DOHH2 (cell line): Measurements from ENCODE around the gene LRRC27.
A peak's percentile ranks its signal among the peaks of the same experiment; 100 is the strongest.

ENCODE experiments used
- H3F3A ChIP-seq: fragments of 200-600 bp; sonication (generic), shearing (Covaris generic); 2 replicates; pipeline ENCODE4 v1.6.0; 2016; ENCODE audit warnings: antibody characterized with exemption, mild to moderate bottlenecking; ENCODE audit not compliant: control insufficient read depth, insufficient read depth
- H3K27ac ChIP-seq: fragments of 200-600 bp; sonication (generic); 2 replicates; pipeline ENCODE4 v1.5.1; 2014; ENCODE audit warnings: low read depth, mild to moderate bottlenecking, low read length, moderate library complexity
- H3K27me3 ChIP-seq: fragments of 200-600 bp; sonication (generic); 2 replicates; pipeline ENCODE4 v1.6.1; 2014; ENCODE audit warnings: mild to moderate bottlenecking, low read length, mixed read lengths; ENCODE audit not compliant: control insufficient read depth
- H3K36me3 ChIP-seq: fragments of 200-600 bp; sonication (generic); 2 replicates; pipeline ENCODE4 v1.6.1; 2014; ENCODE audit warnings: mild to moderate bottlenecking, low read length, moderate library complexity, mixed read lengths; ENCODE audit not compliant: control insufficient read depth
- H3K4me1 ChIP-seq: fragments of 200-600 bp; sonication (generic); 2 replicates; pipeline ENCODE4 v1.6.1; 2014; ENCODE audit warnings: mild to moderate bottlenecking, low read length, mixed read lengths; ENCODE audit not compliant: control insufficient read depth
- H3K4me2 ChIP-seq: fragments of 200-600 bp; sonication (generic); 2 replicates; pipeline ENCODE4 v1.6.0; 2014; ENCODE audit warnings: mild to moderate bottlenecking, low read length, moderate library complexity
- H3K4me3 ChIP-seq: fragments of 200-600 bp; sonication (generic); 2 replicates; pipeline ENCODE4 v1.5.1; 2014; ENCODE audit warnings: mild to moderate bottlenecking, low read length, mixed read lengths
- H3K79me2 ChIP-seq: fragments of 200-600 bp; sonication (generic); 2 replicates; pipeline ENCODE4 v1.6.1; 2014; ENCODE audit warnings: mild to moderate bottlenecking, low read length, mixed read lengths; ENCODE audit not compliant: control insufficient read depth
- H3K9me2 ChIP-seq: fragments of 200-600 bp; sonication (generic); replicated peaks from 2 replicates; pipeline ENCODE4 v1.6.1; 2014; ENCODE audit warnings: mild to moderate bottlenecking, low read length, mixed read lengths; ENCODE audit not compliant: control insufficient read depth
- H3K9me3 ChIP-seq: fragments of 200-600 bp; sonication (generic); 2 replicates; pipeline ENCODE4 v1.6.1; 2014; ENCODE audit warnings: antibody characterized with exemption, low read length, mixed read lengths; ENCODE audit not compliant: control insufficient read depth, insufficient read depth
- H4K20me1 ChIP-seq: fragments of 200-600 bp; sonication (generic); 2 replicates; pipeline ENCODE4 v1.6.0; 2014; ENCODE audit warnings: low read depth, mild to moderate bottlenecking, antibody characterized with exemption, low read length, moderate library complexity; ENCODE audit not compliant: control insufficient read depth, insufficient read depth
- EZH2phosphoT487 ChIP-seq: fragments of 200-600 bp; sonication (generic); IDR thresholded peaks from 2 replicates; pipeline ENCODE4 v1.6.1; 2017; ENCODE audit warnings: borderline replicate concordance, mild to moderate bottlenecking, antibody characterized with exemption, low read length, moderate library complexity, mixed read lengths
- TF ChIP-seq, protein P1 (sequence below): fragments of 200-600 bp; sonication (generic); IDR thresholded peaks from one replicate; pipeline ENCODE4 v1.5.1; 2014; ENCODE audit warnings: antibody characterized with exemption, mild to moderate bottlenecking, low read depth, low read length; ENCODE audit not compliant: poor library complexity, severe bottlenecking

LRRC27 gene

GRCh38 chr10:132383751-132384196, 51.8 kb downstream of the LRRC27 start:
- H3K4me1 ChIP-seq: peaks cover 51% of the 10 kb centered on the region

DNA sequence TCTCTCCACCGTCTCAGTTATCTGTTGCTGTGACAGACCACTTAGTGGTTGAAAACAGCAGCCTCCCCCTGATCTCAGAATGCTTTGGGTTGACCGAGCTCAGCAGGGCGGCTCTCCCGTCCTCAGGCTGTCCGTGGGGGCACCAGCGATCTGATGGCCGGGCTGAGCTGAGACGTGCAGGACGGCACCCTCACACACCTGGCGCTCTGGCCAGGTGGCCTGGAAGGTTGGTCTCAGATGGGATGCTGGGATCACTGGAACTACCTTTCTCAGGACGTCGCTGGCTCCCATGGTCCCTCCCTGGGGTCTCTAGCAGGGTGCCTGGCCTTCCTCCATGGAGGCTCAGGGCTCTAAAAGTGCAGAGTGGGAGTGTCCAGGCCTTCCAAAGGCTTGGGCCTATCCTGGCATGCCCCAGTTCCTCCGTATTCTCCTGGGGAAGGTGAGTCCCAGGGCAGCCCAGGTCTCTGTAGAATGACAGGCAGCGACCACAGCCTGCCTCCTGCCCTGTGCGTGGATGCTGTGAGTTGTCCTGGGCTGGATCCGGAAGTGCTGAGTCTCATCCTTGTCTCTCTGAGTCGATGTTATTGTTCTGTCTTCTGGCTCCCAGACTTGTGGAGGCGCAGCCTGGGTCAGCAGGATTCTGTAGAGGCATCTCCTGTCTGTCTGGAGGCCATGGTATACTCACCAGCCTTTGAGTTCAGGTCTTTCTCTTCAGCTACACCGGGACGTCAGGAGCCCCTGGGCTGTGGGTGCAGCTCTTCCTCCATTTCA, 52.8 kb downstream of the LRRC27 start:
- Histone ChIP-seq H3K27ac (peak overlapping the region; percentile 62), H3K4me3 (peak overlapping the region; percentile 46), H4K20me1 (no peaks in the 10 kb centered on the region), H3K27me3 (no peaks in the 10 kb centered on the region), H3K9me3 (no peaks in the 10 kb centered on the region), H3F3A (no peaks in the 10 kb centered on the region), H3K4me2 (peak overlapping the region; percentile 60), H3K9me2 (no peaks in the 10 kb centered on the region), H3K4me1 (peaks cover 54% of the 10 kb centered on the region), H3K36me3 (no peaks in the 10 kb centered on the region), H3K79me2 (no peaks in the 10 kb centered on the region)
- no peak for TF ChIP-seq EZH2phosphoT487
- TF ChIP-seq, protein P1, sequence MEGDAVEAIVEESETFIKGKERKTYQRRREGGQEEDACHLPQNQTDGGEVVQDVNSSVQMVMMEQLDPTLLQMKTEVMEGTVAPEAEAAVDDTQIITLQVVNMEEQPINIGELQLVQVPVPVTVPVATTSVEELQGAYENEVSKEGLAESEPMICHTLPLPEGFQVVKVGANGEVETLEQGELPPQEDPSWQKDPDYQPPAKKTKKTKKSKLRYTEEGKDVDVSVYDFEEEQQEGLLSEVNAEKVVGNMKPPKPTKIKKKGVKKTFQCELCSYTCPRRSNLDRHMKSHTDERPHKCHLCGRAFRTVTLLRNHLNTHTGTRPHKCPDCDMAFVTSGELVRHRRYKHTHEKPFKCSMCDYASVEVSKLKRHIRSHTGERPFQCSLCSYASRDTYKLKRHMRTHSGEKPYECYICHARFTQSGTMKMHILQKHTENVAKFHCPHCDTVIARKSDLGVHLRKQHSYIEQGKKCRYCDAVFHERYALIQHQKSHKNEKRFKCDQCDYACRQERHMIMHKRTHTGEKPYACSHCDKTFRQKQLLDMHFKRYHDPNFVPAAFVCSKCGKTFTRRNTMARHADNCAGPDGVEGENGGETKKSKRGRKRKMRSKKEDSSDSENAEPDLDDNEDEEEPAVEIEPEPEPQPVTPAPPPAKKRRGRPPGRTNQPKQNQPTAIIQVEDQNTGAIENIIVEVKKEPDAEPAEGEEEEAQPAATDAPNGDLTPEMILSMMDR: no peak

More at GRCh38 chr10:132383751-132384196, 51.8 kb downstream of the LRRC27 start:
- TF ChIP-seq, protein P1: no peak
- TF ChIP-seq EZH2phosphoT487: no peak
- no peak overlapping the region for H3K27ac ChIP-seq
- H3K9me2 ChIP-seq: no peaks in the 10 kb centered on the region
- peak overlapping the region; percentile 60 for H3K4me2 ChIP-seq
- no peaks in the 10 kb centered on the region for H3K27me3 ChIP-seq
- no peaks in the 10 kb centered on the region for H3K9me3 ChIP-seq
- H3K4me3 ChIP-seq: no peak overlapping the region
- no peaks in the 10 kb centered on the region for H3K79me2 ChIP-seq
- H4K20me1 ChIP-seq: no peaks in the 10 kb centered on the region
- H3K36me3 ChIP-seq: no peaks in the 10 kb centered on the region
- no peaks in the 10 kb centered on the region for H3F3A ChIP-seq

GRCh38 chr10:132385389-132385667, 53.3 kb downstream of the LRRC27 start:
- Histone ChIP-seq H3K4me1 (peaks cover 54% of the 10 kb centered on the region), H3K4me3 (peak overlapping the region; percentile 46), H3K79me2 (no peaks in the 10 kb centered on the region), H3F3A (no peaks in the 10 kb centered on the region), H4K20me1 (no peaks in the 10 kb centered on the region), H3K27me3 (no peaks in the 10 kb centered on the region), H3K36me3 (no peaks in the 10 kb centered on the region), H3K9me3 (no peaks in the 10 kb centered on the region), H3K27ac (peak overlapping the region; percentile 62), H3K9me2 (no peaks in the 10 kb centered on the region), H3K4me2 (peak overlapping the region; percentile 60)
- TF ChIP-seq, protein P1: no peak
- TF ChIP-seq EZH2phosphoT487: no peak
